Lower leg skin (tissue), 4 donors: ENCODE data around the gene ADAMTSL1. TPM values are rescaled to one million over a fixed set of nuclear protein-coding genes. Genes with fewer than 3 reads are reported as not detected.

Source experiments
- DNase-seq, 2 donors: peaks; one replicate each; pipeline ENCODE4 v3.0.0-alpha.2; 2019; ENCODE audit warnings: low spot score in 2 of 2
- H3K4me3 ChIP-seq: fragments of 200-600 bp; sonication (generic); 2 replicates; pipeline ENCODE4 v1.5.1; 2017; ENCODE audit warnings: mild to moderate bottlenecking, low read depth; ENCODE audit not compliant: poor library complexity, severe bottlenecking
- POLR2A ChIP-seq, 2 donors: fragments of 450-650 bp; IDR thresholded peaks; one replicate each; pipeline ENCODE4 v1.6.1; 2016 to 2017; ENCODE audit warnings: antibody characterized with exemption in 2 of 2, mild to moderate bottlenecking in 1 of 2, moderate library complexity in 1 of 2
- WGBS, 2 donors: methylation state at CpG; one replicate each; pipeline ENCODE4 v1.1.5; 2018; 5-methylcytosine and 5-hydroxymethylcytosine counted together
- intact Hi-C: fragments of 100-400 bp; cut with DNase I; formaldehyde crosslinking; loops from one replicate; pipeline ENCODE4 v1.15.0; 2023; ENCODE audit warnings: low total_unique reads
- total RNA-seq, 4 donors: library from RNA; depleted of rRNA; stranded (reverse); fragments of >200 nt; gene quantifications; one replicate each; pipeline ENCODE4 v1.1.0, GENCODE V29; 2016
- TF ChIP-seq, protein P1 (sequence below), 3 donors: fragments of 450-650 bp; IDR thresholded peaks; one replicate each; pipeline ENCODE4 v1.5.1; 2016; ENCODE audit warnings: antibody characterized with exemption in 3 of 3, mild to moderate bottlenecking in 3 of 3, moderate library complexity in 2 of 3

Gene ADAMTSL1
- total RNA-seq, 4 donors from 2014 or later = 1.2 to 3.6 (median 1.9) TPM

GRCh38 chr9:18826248-18826647 is 352.3 kb downstream of the ADAMTSL1 start:
- TF ChIP-seq POLR2A (IDR thresholded peaks at IDR 0.05) = no peak
- TF ChIP-seq, protein P1, sequence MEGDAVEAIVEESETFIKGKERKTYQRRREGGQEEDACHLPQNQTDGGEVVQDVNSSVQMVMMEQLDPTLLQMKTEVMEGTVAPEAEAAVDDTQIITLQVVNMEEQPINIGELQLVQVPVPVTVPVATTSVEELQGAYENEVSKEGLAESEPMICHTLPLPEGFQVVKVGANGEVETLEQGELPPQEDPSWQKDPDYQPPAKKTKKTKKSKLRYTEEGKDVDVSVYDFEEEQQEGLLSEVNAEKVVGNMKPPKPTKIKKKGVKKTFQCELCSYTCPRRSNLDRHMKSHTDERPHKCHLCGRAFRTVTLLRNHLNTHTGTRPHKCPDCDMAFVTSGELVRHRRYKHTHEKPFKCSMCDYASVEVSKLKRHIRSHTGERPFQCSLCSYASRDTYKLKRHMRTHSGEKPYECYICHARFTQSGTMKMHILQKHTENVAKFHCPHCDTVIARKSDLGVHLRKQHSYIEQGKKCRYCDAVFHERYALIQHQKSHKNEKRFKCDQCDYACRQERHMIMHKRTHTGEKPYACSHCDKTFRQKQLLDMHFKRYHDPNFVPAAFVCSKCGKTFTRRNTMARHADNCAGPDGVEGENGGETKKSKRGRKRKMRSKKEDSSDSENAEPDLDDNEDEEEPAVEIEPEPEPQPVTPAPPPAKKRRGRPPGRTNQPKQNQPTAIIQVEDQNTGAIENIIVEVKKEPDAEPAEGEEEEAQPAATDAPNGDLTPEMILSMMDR (IDR thresholded peaks at IDR 0.05) = no peak
- intact Hi-C loops = no loop called here
- no peak overlapping the region for H3K4me3 ChIP-seq
- no peak for DNase-seq
- WGBS, 2 donors = 84 to 88% methylated on average over 6 of the region's 6 CpGs

DNA sequence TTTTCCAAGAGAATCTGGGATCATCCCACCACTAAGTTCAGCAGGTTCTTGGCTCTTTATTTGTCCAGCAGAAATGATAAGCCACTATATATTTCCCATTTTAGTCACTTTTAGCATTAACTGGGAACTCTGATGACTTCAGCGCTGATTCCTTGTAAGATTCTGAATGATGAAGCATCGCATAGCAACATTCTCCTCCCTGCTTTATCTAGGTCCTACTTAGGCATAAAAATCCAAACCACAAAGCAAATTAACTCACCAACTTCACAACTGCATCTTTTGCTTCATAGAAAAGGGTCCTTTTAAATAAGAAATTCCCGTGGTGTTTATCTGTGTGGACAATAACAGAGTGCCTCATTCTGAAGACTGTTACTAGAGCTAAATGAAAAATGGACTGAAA is 355.1 kb downstream of the ADAMTSL1 start:
- 89 to 96% methylated on average over 3 of the region's 3 CpGs for WGBS, 2 donors
- intact Hi-C loops = no loop called here
- TF ChIP-seq, protein P1 (IDR thresholded peaks at IDR 0.05) = no peak
- no peak for TF ChIP-seq POLR2A (IDR thresholded peaks at IDR 0.05)
- no peak overlapping the region for H3K4me3 ChIP-seq
- DNase-seq = no peak

DNA sequence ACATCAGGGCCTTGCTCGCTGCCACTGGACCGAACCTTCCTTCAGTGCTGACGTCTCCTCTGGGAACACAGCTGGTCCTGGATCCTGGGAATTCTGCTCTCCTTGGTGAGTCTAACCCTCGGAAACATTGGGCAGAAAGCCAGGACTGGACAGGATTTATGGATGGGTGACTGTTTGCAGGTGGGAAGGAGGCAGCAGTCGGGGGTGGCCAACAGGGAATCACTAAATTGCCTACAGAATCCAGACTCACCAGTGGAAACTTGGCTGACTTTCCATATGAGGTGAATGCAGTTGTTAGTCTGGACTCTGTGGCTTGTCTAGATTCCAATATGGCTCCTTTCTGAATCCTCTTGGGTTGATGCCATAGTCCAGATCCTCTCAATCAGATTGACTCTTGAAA is 355.9 kb downstream of the ADAMTSL1 start:
- WGBS, 2 donors = 81 to 82% methylated on average over 5 of the region's 5 CpGs
- intact Hi-C loops = no loop called here
- TF ChIP-seq POLR2A (IDR thresholded peaks at IDR 0.05) = no peak
- TF ChIP-seq, protein P1 (IDR thresholded peaks at IDR 0.05) = no peak
- no peak for DNase-seq
- no peak overlapping the region for H3K4me3 ChIP-seq

DNA sequence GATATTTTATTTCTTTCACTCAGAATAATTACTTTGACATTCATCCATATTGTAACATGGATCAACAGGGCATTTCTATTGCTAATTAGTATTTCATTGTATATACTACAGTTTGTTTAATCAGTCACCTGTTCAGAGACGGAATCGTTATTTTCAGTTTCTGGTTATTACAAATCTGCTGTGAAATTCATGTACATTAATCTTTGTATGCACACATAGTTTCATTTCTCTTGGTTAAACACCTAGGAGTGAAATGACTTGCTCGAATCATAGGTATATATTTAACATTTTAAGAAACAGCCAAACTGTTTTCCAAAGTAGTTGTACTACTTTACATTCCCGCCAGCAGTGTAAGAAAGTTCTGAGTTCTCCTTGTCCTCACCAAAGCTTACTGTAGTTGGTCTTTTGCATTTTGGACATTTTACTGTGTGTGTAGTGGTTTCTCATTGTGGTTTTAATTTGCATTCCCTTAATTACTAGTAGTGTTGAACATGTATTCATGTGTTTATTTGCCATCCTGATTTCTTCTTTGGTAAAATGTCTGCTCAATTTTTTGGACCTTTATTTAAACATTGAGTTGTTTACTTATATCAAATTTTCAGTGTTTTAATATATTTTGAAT is 360.9 kb downstream of the ADAMTSL1 start:
- H3K4me3 ChIP-seq = no peak overlapping the region
- no peak for DNase-seq
- WGBS, 2 donors = 94 to 95% methylated on average over 4 of the region's 4 CpGs
- TF ChIP-seq POLR2A (IDR thresholded peaks at IDR 0.05) = no peak
- TF ChIP-seq, protein P1 (IDR thresholded peaks at IDR 0.05) = no peak
- intact Hi-C loops = no loop called here

- WGBS, 2 donors = 78% methylated on average over 5 of the region's 5 CpGs
- intact Hi-C loops = no loop called here
- DNase-seq = no peak
- TF ChIP-seq POLR2A (IDR thresholded peaks at IDR 0.05) = no peak
- TF ChIP-seq, protein P1 (IDR thresholded peaks at IDR 0.05) = no peak
- H3K4me3 ChIP-seq = no peak overlapping the region
Observed at GRCh38 chr9:18837402-18837801, 363.4 kb downstream of the ADAMTSL1 start.
